SK-N-MC (cell line): ENCODE results near the gene DLGAP4.

ENCODE experiments used
- EZH2 ChIP-seq: fragments of 200-600 bp; sonication (generic); IDR thresholded peaks from one replicate; pipeline ENCODE4 v1.6.1; 2017; ENCODE audit warnings: antibody characterized with exemption
- FOXP2 ChIP-seq: optimal IDR thresholded peaks from 2 replicates; pipeline ENCODE3; 2011; ENCODE audit warnings: mild to moderate bottlenecking, moderate library complexity; ENCODE audit not compliant: insufficient read depth; ENCODE audit errors: extremely low read length, control extremely low read depth
- POLR2AphosphoS5 ChIP-seq: IDR thresholded peaks from 2 replicates; pipeline ENCODE4 v1.6.1; 2012; ENCODE audit warnings: mild to moderate bottlenecking, low read depth, low read length, borderline replicate concordance

DNA sequence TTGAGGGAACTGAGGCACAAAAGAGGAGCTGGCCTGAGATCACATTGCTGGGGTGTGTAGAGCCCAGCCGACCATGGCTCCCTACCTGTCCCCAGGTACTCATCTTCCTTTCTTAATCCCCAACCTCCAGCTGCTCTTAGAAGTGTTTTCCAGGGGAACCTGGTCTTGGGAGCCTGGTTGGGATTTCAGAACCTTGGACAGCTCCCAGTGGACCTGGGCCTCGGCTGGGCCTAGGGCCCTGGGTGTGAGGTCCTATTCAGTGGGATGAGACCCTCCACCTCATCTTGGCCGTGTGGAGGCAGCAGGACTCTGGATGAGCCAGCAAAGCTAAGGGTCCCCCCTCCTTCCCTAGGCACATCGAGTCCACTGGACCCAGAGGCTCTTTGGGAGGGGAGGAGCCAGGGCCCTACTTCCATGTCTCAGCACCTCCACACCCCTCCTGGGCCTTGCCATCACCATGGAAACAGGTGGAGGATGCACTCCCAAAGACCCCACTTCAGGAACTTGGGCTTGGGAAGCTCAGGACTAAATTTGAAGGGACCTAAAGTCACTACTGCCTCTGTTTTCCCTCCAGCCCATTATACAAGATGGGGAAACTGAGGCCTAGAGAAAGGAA is 38.5 kb downstream of the DLGAP4 start:
- TF ChIP-seq EZH2 (no peak), POLR2AphosphoS5 (no peak), FOXP2 (no peak)
